GM18861 (cell line): ENCODE data around the gene CRHR2.

ENCODE experiments used
- ATAC-seq: cut with Tn5 transposase; IDR thresholded peaks from one replicate; pipeline ENCODE4 v1.9.1; 2021; ENCODE audit not compliant: unreplicated experiment

Gene CRHR2

GRCh38 chr7:30633223-30633622 lies 49.0 kb downstream of the CRHR2 start:
- no peak for ATAC-seq

GRCh38 chr7:30630986-30631385 lies 51.3 kb downstream of the CRHR2 start:
- peak; percentile 51 for ATAC-seq

GRCh38 chr7:30627026-30627425 lies 55.2 kb downstream of the CRHR2 start:
- no peak for ATAC-seq

DNA sequence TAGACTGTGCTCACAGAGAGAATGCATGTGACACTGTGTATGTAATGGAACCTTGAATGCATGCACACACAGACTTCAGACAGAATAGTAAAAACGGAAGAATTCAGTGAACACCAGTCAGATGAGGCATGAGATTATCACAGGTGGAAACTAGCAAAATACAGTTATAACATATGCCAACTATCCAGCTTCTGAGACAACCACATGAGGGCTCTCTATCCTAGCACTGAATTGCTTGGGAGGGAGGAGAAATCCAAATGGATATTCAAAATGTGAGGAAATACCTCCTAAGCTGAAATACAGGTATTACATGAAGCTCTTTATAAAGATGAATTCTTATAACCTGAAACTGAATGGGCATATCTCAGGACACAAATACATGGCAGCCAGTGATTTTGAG lies 57.0 kb downstream of the CRHR2 start:
- no peak for ATAC-seq

DNA sequence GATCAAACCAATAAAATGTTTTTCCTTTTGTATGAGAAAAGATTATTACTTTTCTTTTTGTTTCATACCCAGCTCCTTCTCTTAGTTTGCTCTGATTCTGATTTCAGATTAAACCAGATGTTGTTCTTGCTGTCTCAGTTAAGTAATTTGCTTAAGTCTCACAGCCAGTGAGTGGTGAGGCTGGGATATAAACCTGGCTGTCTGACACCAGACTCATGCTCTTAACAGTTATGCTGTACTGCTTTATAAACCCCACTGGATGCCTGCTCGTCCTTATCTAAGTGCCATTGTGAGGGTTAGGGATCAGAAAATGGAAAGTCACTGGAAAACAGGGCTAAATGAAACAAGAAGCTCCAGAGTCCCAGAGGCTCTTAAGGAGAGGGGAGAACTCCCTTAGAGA lies 63.3 kb downstream of the CRHR2 start:
- no peak for ATAC-seq

GRCh38 chr7:30618080-30618676 lies 64.1 kb downstream of the CRHR2 start:
- ATAC-seq, result no peak

GRCh38 chr7:30617359-30617758 lies 64.9 kb downstream of the CRHR2 start:
- no peak for ATAC-seq

DNA sequence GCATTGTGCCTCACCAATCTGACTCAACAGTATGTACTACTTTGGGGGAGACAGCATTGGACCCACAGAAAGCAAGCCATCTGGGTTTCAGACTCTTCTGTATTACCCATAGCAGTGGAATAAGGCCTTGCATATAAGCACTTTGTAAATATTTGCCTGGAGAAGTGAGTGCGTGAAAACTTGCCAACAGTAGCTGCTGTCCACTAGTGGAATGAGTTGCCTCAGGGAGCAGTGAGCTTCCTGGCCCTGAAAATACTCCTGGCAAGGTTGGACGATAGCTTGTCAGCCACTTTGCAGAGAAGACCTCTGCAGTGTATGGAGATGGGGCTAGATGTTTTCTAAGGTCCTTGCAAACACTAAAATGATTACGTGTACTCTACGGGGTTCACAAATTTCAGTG lies 65.9 kb downstream of the CRHR2 start:
- no peak for ATAC-seq

- ATAC-seq, result no peak
These were observed 68.6 kb downstream of the CRHR2 start for GRCh38 chr7:30613366-30614325.

GRCh38 chr7:30612658-30613265 lies 69.5 kb downstream of the CRHR2 start:
- no peak for ATAC-seq

- no peak for ATAC-seq
These were observed 76.4 kb downstream of the CRHR2 start for GRCh38 chr7:30605832-30606231.

- no peak for ATAC-seq
These were observed 77.4 kb downstream of the CRHR2 start for GRCh38 chr7:30604901-30605300.
